Measurements from ENCODE around the gene ADM.

ADM gene

GRCh38 chr11:10328314-10329098, 23.6 kb downstream of the ADM start:
- DNase-seq (ENCODE audit: low spot score), result no peak

GRCh38 chr11:10329356-10329755, 24.5 kb downstream of the ADM start:
- DNase-seq (ENCODE audit: low spot score), result no peak

GRCh38 chr11:10329935-10330334, 25.1 kb downstream of the ADM start:
- no peak for DNase-seq (ENCODE audit: low spot score)

GRCh38 chr11:10331548-10332289, 26.8 kb downstream of the ADM start:
- no peak for DNase-seq (ENCODE audit: low spot score)

- no peak for DNase-seq (ENCODE audit: low spot score)
These were observed 28.6 kb downstream of the ADM start for GRCh38 chr11:10333490-10333889.

- DNase-seq (ENCODE audit: low spot score), result no peak
These were observed 33.4 kb downstream of the ADM start for GRCh38 chr11:10338287-10338686.

GRCh38 chr11:10348650-10349280, 43.9 kb downstream of the ADM start:
- DNase-seq (ENCODE audit: low spot score), result no peak

DNA sequence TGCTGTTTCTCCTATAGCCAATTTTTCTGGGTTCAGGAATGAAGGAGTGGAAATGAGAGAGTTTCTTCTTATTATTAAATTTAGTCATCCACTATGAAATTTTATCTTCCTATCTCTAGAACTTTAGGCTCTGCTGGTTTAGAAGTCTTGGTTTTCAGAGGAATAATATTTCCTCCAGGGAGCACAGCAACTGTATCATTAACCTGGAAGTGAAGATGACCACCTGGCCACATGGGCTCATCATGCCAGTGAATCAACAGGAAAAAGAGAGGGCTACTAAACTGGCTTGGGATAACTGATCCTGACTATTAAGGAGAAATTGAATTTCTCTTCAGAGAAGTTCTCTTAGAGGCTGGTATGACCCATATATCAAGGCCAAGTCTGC, 44.4 kb downstream of the ADM start:
- no peak for DNase-seq (ENCODE audit: low spot score)

DNA sequence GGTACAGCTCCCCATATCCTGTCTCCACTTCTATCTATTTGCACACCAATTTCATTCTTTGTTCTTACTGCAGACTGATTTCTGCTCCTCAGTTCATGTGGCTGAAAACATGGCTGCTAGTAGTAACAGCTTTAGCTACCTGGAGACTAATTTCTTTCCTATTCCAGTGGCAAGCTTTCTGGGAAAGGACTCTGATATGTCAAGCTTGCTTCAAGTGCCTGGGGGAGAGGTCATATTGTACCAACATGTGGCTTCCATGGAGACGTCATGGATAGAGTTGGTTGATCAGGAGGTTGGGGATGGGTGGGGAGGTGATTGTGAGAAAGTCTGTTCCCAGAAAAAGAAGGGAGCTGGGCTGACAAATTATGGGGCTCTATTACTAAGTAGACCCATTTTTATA, 44.9 kb downstream of the ADM start:
- DNase-seq (ENCODE audit: low spot score), result no peak

GRCh38 chr11:10350334-10350733, 45.5 kb downstream of the ADM start:
- no peak for DNase-seq (ENCODE audit: low spot score)

DNA sequence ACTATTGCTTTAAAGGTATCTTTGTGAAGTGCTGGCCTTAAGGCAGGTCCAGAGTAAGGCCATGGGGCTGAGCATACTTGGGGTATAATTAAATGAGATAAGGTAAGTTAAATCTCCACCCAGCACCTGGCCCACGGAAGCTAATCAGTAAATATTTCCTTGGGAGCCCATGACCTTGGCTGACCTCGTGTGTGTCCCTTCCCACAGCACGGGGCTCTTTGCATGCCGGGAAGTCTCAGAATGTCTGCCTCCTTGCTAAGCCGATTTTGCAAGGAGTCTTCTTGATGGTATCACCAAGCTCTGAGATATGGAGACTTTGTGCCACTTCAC, 46.5 kb downstream of the ADM start:
- DNase-seq (ENCODE audit: low spot score), result no peak

- DNase-seq (ENCODE audit: low spot score), result no peak
These were observed 47.1 kb downstream of the ADM start for GRCh38 chr11:10351765-10352641.

- no peak for DNase-seq (ENCODE audit: low spot score)
These were observed 48.2 kb downstream of the ADM start for GRCh38 chr11:10352921-10353550.

- no peak for DNase-seq (ENCODE audit: low spot score)
These were observed 49.5 kb downstream of the ADM start for GRCh38 chr11:10354389-10354788.

DNA sequence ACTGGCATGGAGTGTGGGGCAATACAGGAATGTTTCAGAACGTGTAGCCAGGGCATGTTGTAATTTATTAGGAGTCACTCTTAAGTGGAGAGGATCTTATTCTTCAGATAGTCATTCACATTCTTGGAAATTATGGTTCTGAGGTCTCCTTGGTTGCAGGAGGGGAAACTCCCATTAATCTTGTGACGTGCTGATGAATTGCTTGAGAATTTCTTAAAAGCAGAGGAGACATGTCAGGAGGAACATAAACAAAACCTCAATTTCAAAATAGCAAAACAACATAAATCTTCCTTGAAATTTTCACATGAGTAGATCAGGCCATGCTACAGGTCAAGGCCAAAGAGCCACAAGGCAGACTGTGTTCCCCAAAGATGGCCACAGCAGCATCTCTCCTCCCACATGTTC, 50.4 kb downstream of the ADM start:
- no peak for DNase-seq (ENCODE audit: low spot score)

DNA sequence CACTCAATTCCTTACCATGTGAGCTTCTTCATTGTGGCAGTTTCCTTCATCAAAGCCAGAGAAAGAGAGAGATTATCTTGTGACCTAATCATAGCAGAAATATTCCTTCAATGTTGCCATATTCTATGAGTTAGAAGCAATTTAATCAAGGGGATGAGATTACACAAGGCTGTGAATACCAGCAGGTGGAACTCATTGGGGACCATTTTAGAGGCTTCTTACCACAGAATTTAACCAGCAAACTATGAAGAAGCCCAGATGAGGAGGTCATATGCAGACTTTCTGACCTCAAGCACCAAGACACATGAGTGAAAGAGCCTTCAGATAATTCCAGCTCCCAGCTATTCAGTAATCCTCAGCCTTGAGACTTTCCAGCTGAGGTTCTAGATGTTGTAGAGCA, 51.3 kb downstream of the ADM start:
- DNase-seq (ENCODE audit: low spot score), result no peak

Data from hematopoietic multipotent progenitor cell treated with erythropoietin and hydrocortisone succinate and interleukin-3 and kit ligand, for 15 days (in vitro differentiated cells).